WI38 (cell line): ENCODE results near the gene TMEM219.
A peak's percentile ranks its signal among the peaks of the same experiment; 100 is the strongest.

Experiments used
- H3K4me3 ChIP-seq: 2 replicates; pipeline ENCODE4 v1.5.1; 2011; ENCODE audit warnings: low read depth, mild to moderate bottlenecking, control low read depth, low read length
- CTCF ChIP-seq: IDR thresholded peaks from 2 replicates; pipeline ENCODE4 v1.5.1; 2012; ENCODE audit warnings: low read depth, mild to moderate bottlenecking, control low read depth, low read length

TMEM219 gene

DNA sequence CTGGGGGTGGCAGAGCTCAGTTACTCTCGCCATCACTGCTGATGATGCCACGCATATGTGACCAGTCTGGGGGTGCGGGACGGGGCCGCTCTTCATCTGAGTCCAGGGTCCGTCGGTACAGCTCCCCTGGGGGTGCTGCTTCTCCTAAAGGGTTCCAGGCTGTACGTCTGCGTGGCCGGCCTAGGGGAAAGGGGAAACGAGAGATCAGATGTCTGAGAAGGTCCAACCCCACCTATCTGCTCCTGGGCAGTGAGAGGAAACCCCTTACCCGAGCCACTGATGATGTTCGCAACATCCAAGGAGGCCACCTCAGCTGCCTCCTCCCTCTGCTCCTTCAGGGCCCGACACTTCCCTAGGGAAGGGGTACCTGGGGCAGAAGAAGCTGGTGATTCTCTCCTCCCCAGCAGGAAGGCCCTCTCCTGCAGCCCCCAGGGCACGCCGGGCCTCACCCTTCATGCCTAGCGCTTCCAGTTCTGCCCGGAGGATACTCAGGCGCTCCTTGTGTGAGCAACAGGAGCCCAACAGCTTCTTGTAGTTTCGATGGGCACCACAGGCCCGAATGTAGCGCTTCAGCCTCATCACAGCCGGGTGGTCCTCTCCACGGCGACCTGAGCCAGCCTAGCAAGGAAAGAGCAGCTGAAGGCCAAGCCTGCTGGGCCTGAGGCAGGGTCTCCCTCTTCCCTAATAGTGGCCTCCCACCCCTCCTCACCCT, 31.5 kb downstream of the TMEM219 start:
- no peak for TF ChIP-seq CTCF
- no peak overlapping the region for H3K4me3 ChIP-seq

DNA sequence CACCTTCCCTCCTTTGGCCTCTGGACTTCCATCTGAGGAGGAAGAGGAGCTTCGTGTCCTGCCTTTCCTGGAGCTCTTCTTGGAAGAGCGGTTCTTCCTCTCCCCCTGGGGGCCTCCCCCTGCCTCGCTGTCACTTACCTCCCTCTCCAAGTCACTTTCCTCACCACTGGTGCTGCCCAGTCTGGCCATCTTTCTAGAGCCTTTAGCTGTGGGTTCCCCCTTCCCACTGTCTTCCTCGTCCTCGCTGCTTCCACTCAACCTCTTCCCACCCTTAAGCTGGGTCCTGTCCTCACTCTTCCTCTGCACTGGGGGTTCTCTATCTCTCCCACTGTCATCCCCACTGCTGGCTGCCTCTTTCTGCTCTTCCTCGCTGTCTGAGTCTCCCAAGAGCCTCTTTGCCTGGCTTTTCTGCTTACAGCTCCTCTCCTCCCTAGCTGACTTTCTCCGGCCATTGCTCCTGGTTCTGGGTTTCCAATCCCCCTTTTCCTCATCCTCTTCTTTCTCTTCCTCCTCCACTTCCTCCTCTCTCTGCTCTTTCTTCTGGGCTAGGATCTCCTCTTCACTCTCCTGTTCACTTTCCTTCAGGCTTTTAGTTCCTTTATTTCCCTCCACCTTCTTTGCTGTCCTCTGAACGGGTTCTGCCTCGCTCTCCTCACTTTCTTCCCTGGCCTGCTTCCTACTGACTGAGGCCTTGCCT, 32.2 kb downstream of the TMEM219 start:
- peak overlapping the region; percentile 95 for H3K4me3 ChIP-seq
- TF ChIP-seq CTCF: no peak

- TF ChIP-seq CTCF: no peak
- H3K4me3 ChIP-seq: peak overlapping the region; percentile 95
Observed at GRCh38 chr16:29994600-29995323, 32.9 kb downstream of the TMEM219 start.

DNA sequence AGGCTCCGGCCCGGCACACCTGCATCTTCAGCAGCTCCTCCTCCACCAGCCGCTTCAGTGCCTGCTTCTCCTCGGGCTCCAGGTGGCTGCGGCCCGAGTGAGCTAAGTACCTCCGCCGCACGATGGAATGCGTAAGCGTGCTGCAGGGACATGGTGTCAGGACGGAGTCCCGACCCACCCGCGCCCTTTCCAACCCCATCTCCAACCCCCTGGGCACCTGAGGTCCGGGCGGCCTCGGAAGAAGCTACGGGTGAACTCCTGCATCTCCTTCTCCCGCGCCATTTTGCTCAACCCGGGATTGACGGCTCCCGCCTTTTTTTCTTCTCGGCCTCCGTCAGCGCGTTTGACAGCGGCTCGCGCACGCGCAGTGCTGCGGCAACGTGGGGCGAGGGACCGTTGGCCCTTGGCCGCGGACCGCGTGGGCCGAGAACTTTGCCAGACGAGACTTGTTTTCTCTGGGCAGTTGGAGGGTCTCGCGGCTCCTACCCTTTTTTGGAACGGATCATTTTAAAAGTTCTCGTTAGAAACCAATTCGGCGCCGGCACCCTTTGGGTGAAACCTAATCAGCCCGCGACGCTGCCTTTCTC, 33.5 kb downstream of the TMEM219 start, which contains the start of gene HIRIP3:
Gene HIRIP3 (minus strand): TSS at position 294 of the 587 bp plus-strand sequence. CDS start 12 bp downstream, at position 282.
- TF ChIP-seq CTCF: no peak
- H3K4me3 ChIP-seq: peak within 1 kb of the TSS; percentile 95

GRCh38 chr16:29995911-29996765, 34.3 kb downstream of the TMEM219 start, which contains the start of gene INO80E:
INO80E (plus strand) TSS chr16:29996241; CDS start chr16:29996311, 70 bp downstream.
- H3K4me3 ChIP-seq: peak within 1 kb of the TSS; percentile 95
- no peak for TF ChIP-seq CTCF

GRCh38 chr16:29996766-29997250, 34.9 kb downstream of the TMEM219 start:
- peak overlapping the region; percentile 95 for H3K4me3 ChIP-seq
- no peak for TF ChIP-seq CTCF
